Tibial nerve (tissue), 4 donors: ENCODE measurements around the gene TBCA.

ENCODE experiments used
- EP300 ChIP-seq, 2 donors: sonication (generic); formaldehyde crosslinking; IDR thresholded peaks; one replicate each; pipeline ENCODE4 v1.6.1; 2017; ENCODE audit warnings: antibody characterized with exemption in 2 of 2, mild to moderate bottlenecking in 1 of 2
- POLR2A ChIP-seq, 2 donors: fragments of 450-650 bp; IDR thresholded peaks; one replicate each; pipeline ENCODE4 v1.6.1; 2017; ENCODE audit warnings: antibody characterized with exemption in 2 of 2, mild to moderate bottlenecking in 2 of 2, moderate library complexity in 2 of 2
- TF ChIP-seq, protein P1 (sequence below), 5 experiments: fragments of 200-600 bp in 3 of 5; fragments of 450-650 bp in 2 of 5; sonication (generic) in 3 of 5; IDR thresholded peaks; one replicate each; pipeline ENCODE4 v1.5.1; 2016 to 2019; ENCODE audit warnings: antibody characterized with exemption in 5 of 5, mild to moderate bottlenecking in 3 of 5, moderate library complexity in 2 of 5

DNA sequence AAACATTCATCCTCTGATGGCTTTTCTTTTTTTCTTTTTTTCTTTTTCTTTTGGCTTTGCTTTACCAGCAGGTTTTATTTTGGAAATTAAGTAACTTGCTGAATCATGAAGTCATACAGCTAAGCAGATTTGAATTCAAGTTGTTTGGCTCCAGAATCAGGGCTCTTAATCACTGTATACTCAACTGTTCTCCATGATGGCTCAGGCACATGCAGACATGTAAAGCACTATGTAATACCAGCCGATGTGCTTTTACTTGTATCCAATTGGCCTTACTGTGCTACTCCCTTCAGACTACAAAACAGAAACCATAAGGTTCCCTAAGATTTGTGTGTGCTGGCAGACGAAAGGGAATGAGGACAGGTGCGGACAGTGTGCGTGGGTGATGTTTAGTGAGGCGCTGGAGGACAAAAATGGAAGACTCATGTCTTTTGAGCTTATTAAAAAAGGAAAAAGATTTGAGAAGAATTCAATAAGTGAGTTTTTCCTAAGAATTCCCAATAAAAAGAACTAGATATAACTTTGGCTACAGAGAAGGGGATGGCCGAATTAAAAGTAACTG lies 92.9 kb downstream of the TBCA start:
- TF ChIP-seq EP300 (IDR thresholded peaks at IDR 0.05) (no peak), POLR2A (IDR thresholded peaks at IDR 0.05) (no peak)
- TF ChIP-seq, protein P1, sequence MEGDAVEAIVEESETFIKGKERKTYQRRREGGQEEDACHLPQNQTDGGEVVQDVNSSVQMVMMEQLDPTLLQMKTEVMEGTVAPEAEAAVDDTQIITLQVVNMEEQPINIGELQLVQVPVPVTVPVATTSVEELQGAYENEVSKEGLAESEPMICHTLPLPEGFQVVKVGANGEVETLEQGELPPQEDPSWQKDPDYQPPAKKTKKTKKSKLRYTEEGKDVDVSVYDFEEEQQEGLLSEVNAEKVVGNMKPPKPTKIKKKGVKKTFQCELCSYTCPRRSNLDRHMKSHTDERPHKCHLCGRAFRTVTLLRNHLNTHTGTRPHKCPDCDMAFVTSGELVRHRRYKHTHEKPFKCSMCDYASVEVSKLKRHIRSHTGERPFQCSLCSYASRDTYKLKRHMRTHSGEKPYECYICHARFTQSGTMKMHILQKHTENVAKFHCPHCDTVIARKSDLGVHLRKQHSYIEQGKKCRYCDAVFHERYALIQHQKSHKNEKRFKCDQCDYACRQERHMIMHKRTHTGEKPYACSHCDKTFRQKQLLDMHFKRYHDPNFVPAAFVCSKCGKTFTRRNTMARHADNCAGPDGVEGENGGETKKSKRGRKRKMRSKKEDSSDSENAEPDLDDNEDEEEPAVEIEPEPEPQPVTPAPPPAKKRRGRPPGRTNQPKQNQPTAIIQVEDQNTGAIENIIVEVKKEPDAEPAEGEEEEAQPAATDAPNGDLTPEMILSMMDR (IDR thresholded peaks at IDR 0.05) = no peak
